Measurements from ENCODE around the gene IKZF1. TPM values are rescaled to one million over a fixed set of nuclear protein-coding genes. Genes with fewer than 3 reads are reported as not detected.

IKZF1 gene
- total RNA-seq, 6 experiments from 2014 or later: 3.1 to 9.6 (median 5.2) TPM

- no peak overlapping the region for H3K27ac ChIP-seq
- WGBS (ENCODE audit: insufficient coverage, low coverage, low lambda C conversion rate, missing lambda C conversion rate): 44% methylated on average over 8 of the region's 8 CpGs
- H3K27me3 ChIP-seq: no peaks in the 10 kb centered on the region
- H3K9me3 ChIP-seq: no peaks in the 10 kb centered on the region
- TF ChIP-seq POLR2A (IDR thresholded peaks at IDR 0.05) (no peak), CTCF (IDR thresholded peaks at IDR 0.05) (peak; percentile 33 to 39 (median 36))
- ATAC-seq: peak in 3 of 4 donors; percentile 25 to 31 (median 28)
- no peak for DNase-seq
- no peak overlapping the region for H3K4me3 ChIP-seq
- H3K36me3 ChIP-seq: no peaks in the 10 kb centered on the region
- intact Hi-C loops (cut with DNase I): no loop called here
- no peaks in the 10 kb centered on the region for H3K4me1 ChIP-seq
Measured at GRCh38 chr7:50369143-50370026, 64.9 kb downstream of the IKZF1 start.

GRCh38 chr7:50370884-50371283 is 66.4 kb downstream of the IKZF1 start:
- no peak overlapping the region for H3K27ac ChIP-seq
- TF ChIP-seq CTCF (IDR thresholded peaks at IDR 0.05) (no peak), POLR2A (IDR thresholded peaks at IDR 0.05) (no peak)
- H3K36me3 ChIP-seq: no peaks in the 10 kb centered on the region
- intact Hi-C loops (cut with DNase I): no loop called here
- WGBS (ENCODE audit: insufficient coverage, low coverage, low lambda C conversion rate, missing lambda C conversion rate): 58% methylated on average over 5 of the region's 7 CpGs
- H3K27me3 ChIP-seq: no peaks in the 10 kb centered on the region
- H3K9me3 ChIP-seq: no peaks in the 10 kb centered on the region
- no peak for ATAC-seq
- no peaks in the 10 kb centered on the region for H3K4me1 ChIP-seq
- no peak for DNase-seq
- H3K4me3 ChIP-seq: no peak overlapping the region

- no peak for TF ChIP-seq POLR2A (IDR thresholded peaks at IDR 0.05)
- Histone ChIP-seq H3K9me3 (no peaks in the 10 kb centered on the region), H3K4me1 (no peaks in the 10 kb centered on the region), H3K27ac (no peak overlapping the region), H3K27me3 (no peaks in the 10 kb centered on the region), H3K4me3 (no peak overlapping the region), H3K36me3 (no peaks in the 10 kb centered on the region)
- whole genome bisulfite sequencing (ENCODE audit: insufficient coverage, low coverage, low lambda C conversion rate, missing lambda C conversion rate): 61% methylated on average over 5 of the region's 5 CpGs
- DNase-seq: no peak
- intact Hi-C loops (cut with DNase I): no loop called here
- ATAC-seq: no peak
Measured at GRCh38 chr7:50371551-50372021, 67.1 kb downstream of the IKZF1 start.

GRCh38 chr7:50372923-50373322 is 68.4 kb downstream of the IKZF1 start:
- no peaks in the 10 kb centered on the region for H3K27me3 ChIP-seq
- no peak overlapping the region for H3K4me3 ChIP-seq
- WGBS (ENCODE audit: insufficient coverage, low coverage, low lambda C conversion rate, missing lambda C conversion rate): 79% methylated on average over 4 of the region's 4 CpGs
- intact Hi-C loops (cut with DNase I): no loop called here
- H3K4me1 ChIP-seq: no peaks in the 10 kb centered on the region
- no peaks in the 10 kb centered on the region for H3K9me3 ChIP-seq
- no peak for TF ChIP-seq CTCF (IDR thresholded peaks at IDR 0.05)
- TF ChIP-seq POLR2A (IDR thresholded peaks at IDR 0.05): no peak
- DNase-seq: no peak
- no peak for ATAC-seq
- no peaks in the 10 kb centered on the region for H3K36me3 ChIP-seq
- H3K27ac ChIP-seq: no peak overlapping the region

- H3K4me3 ChIP-seq: no peak overlapping the region
- no peaks in the 10 kb centered on the region for H3K4me1 ChIP-seq
- ATAC-seq (no peak), DNase-seq (no peak)
- intact Hi-C loops (cut with DNase I): no loop called here
- H3K9me3 ChIP-seq: no peaks in the 10 kb centered on the region
- H3K36me3 ChIP-seq: no peaks in the 10 kb centered on the region
- H3K27me3 ChIP-seq: no peaks in the 10 kb centered on the region
- WGBS (ENCODE audit: insufficient coverage, low coverage, low lambda C conversion rate, missing lambda C conversion rate): 68% methylated on average over 13 of the region's 15 CpGs
- no peak overlapping the region for H3K27ac ChIP-seq
- TF ChIP-seq CTCF (IDR thresholded peaks at IDR 0.05) (no peak), POLR2A (IDR thresholded peaks at IDR 0.05) (no peak)
Measured at GRCh38 chr7:50376056-50376820, 71.7 kb downstream of the IKZF1 start.

Measured in right lobe of liver (tissue), 6 donors.